Endothelial cell of umbilical vein (primary cell): ENCODE measurements around the gene DPP10. TPM values are rescaled to one million over a fixed set of nuclear protein-coding genes. Genes with fewer than 3 reads are reported as not detected.

Experiments
- BruUV-seq: library from RNA; stranded (reverse); fragments of 400-500 nt; replicated peaks from 2 replicates; lab custom pipeline; 2021; lab: Mats Ljungman, UMichigan
- CTCF ChIA-PET: fragments of 300-600, 350-600 bp; sonication (Branson Sonifier 250); formaldehyde crosslinking; loops from one replicate; lab custom pipeline; 2021; ENCODE audit warnings: antibody characterized with exemption, inconsistent platforms; lab: Charles Lee
- POLR2A ChIA-PET: fragments of 300-600, 350-600 bp; sonication (Branson Sonifier 250); formaldehyde crosslinking; loops from one replicate; lab custom pipeline; 2021; ENCODE audit warnings: antibody characterized with exemption, inconsistent platforms; lab: Charles Lee
- DNase-seq: peaks from one replicate; pipeline ENCODE4 v3.0.0-alpha.2; 2011; ENCODE audit warnings: low read depth, low spot score
- FAIRE-seq: peaks from 2 replicates; lab custom pipeline; 2011; peaks lifted over from hg19 to GRCh38; lab: Jason Lieb, UNC
- H2AFZ ChIP-seq: 2 replicates; pipeline ENCODE4 v1.6.0; 2012; ENCODE audit warnings: low read depth, low read length, control low read depth, inconsistent platforms
- H3K27ac ChIP-seq: 2 replicates; pipeline ENCODE4 v1.5.1; 2011; ENCODE audit warnings: low read depth, mild to moderate bottlenecking, control low read depth, low read length, moderate library complexity; ENCODE audit not compliant: insufficient read depth
- H3K27me3 ChIP-seq, 2 experiments: 2 replicates each; pipeline versions ENCODE4 v1.6.0 to v1.6.1; 2011; ENCODE audit warnings: low read length in 2 of 2, mixed read lengths in 1 of 2; ENCODE audit not compliant: control insufficient read depth in 2 of 2, insufficient read depth in 2 of 2
- H3K36me3 ChIP-seq, 2 experiments: 2 replicates in 1 of 2; 3 replicates in 1 of 2; pipeline ENCODE4 v1.5.1; 2011; ENCODE audit warnings: low read length in 2 of 2, mild to moderate bottlenecking in 1 of 2, moderate library complexity in 1 of 2; ENCODE audit not compliant: control insufficient read depth in 2 of 2, insufficient read depth in 2 of 2; ENCODE audit errors: extremely low read depth in 1 of 2
- H3K4me1 ChIP-seq: 3 replicates; pipeline ENCODE4 v1.5.1; 2011; ENCODE audit warnings: mild to moderate bottlenecking, low read length; ENCODE audit not compliant: control insufficient read depth, insufficient read depth; ENCODE audit errors: extremely low read depth
- H3K4me2 ChIP-seq: 2 replicates; pipeline ENCODE4 v1.6.1; 2011; ENCODE audit warnings: low read length, control low read depth, mixed read lengths; ENCODE audit not compliant: insufficient read depth
- H3K4me3 ChIP-seq, 3 experiments: fragments of 200-600 bp in 1 of 3; sonication (generic), shearing (Covaris generic) in 1 of 3; replicated peaks in 1 of 3; 2 replicates each; pipeline ENCODE4 v1.5.1; 2011 to 2016; ENCODE audit warnings: control low read depth in 3 of 3, low read length in 3 of 3, mild to moderate bottlenecking in 2 of 3, inconsistent platforms in 1 of 3, low read depth in 1 of 3, moderate library complexity in 1 of 3; ENCODE audit not compliant: insufficient read depth in 1 of 3
- H3K79me2 ChIP-seq: 2 replicates; pipeline ENCODE4 v1.6.0; 2012; ENCODE audit warnings: low read length, inconsistent platforms; ENCODE audit not compliant: control insufficient read depth, insufficient read depth
- H3K9ac ChIP-seq: replicated peaks from 2 replicates; pipeline ENCODE3; 2011; ENCODE audit warnings: low read length, control low read depth; ENCODE audit not compliant: insufficient read depth; ENCODE audit errors: extremely low read depth
- H3K9me1 ChIP-seq: replicated peaks from 3 replicates; pipeline ENCODE4 v1.6.0; 2011; ENCODE audit warnings: mild to moderate bottlenecking, low read length; ENCODE audit not compliant: control insufficient read depth, insufficient read depth; ENCODE audit errors: extremely low read depth
- H3K9me3 ChIP-seq: replicated peaks from 2 replicates; pipeline ENCODE4 v1.5.1; 2012; ENCODE audit warnings: low read length, inconsistent platforms; ENCODE audit not compliant: control insufficient read depth, insufficient read depth
- H4K20me1 ChIP-seq: replicated peaks from 2 replicates; pipeline ENCODE3; 2011; ENCODE audit warnings: mild to moderate bottlenecking, low read length; ENCODE audit not compliant: control insufficient read depth, insufficient read depth; ENCODE audit errors: extremely low read depth
- EZH2 ChIP-seq: IDR thresholded peaks from 2 replicates; pipeline ENCODE4 v1.6.1; 2012; ENCODE audit warnings: borderline replicate concordance, low read depth, mild to moderate bottlenecking, moderate library complexity, low read length, inconsistent platforms; ENCODE audit not compliant: severe bottlenecking
- FOS ChIP-seq: IDR thresholded peaks from 2 replicates; pipeline ENCODE4 v1.6.1; 2011; ENCODE audit warnings: mild to moderate bottlenecking, low read length, moderate library complexity, borderline replicate concordance; ENCODE audit not compliant: insufficient read depth
- GATA2 ChIP-seq: IDR thresholded peaks from 2 replicates; pipeline ENCODE4 v1.7.0; 2011; ENCODE audit warnings: low read depth, mild to moderate bottlenecking, moderate library complexity, mixed read lengths, low read length; ENCODE audit not compliant: insufficient read length, insufficient read depth
- JUN ChIP-seq: IDR thresholded peaks from 2 replicates; pipeline ENCODE4 v1.6.1; 2011; ENCODE audit warnings: borderline replicate concordance, low read depth; ENCODE audit not compliant: insufficient read length, insufficient read depth
- MYC ChIP-seq: IDR thresholded peaks from one replicate; pipeline ENCODE4 v1.6.1; 2011; ENCODE audit warnings: mild to moderate bottlenecking, low read depth, low read length
- POLR2A ChIP-seq: IDR thresholded peaks from 2 replicates; pipeline ENCODE4 v1.6.1; 2012; ENCODE audit warnings: low read depth, mild to moderate bottlenecking, control low read depth, low read length
- POLR2AphosphoS5 ChIP-seq: IDR thresholded peaks from 2 replicates; pipeline ENCODE4 v1.6.1; 2012; ENCODE audit warnings: low read depth, mild to moderate bottlenecking, control low read depth, low read length, moderate library complexity; ENCODE audit not compliant: insufficient read depth
- dilution Hi-C: fragments of 300-500 bp; cut with MboI; formaldehyde crosslinking; loops from one replicate; pipeline ENCODE4 v1.15.0; 2019; ENCODE audit warnings: low sequenced_read_pairs; ENCODE audit not compliant: extremely low pct_ligation_motif_present
- intact Hi-C: fragments of 100-400 bp; cut with micrococcal nuclease; formaldehyde crosslinking; loops from one replicate; pipeline ENCODE4 v1.10.0; 2022
- polyA plus RNA-seq, 4 experiments: library from polyadenylated mRNA; depleted of rRNA in 3 of 4; stranded (reverse) in 3 of 4; unstranded in 1 of 4; fragments of >200 nt; gene quantifications; 2 replicates each; pipeline versions ENCODE4 v1.2.1 to v1.2.3, GENCODE V29; 2011 to 2012; ENCODE audit warnings: missing spikeins in 1 of 4
- total RNA-seq: library from RNA; stranded (reverse); gene quantifications from 2 replicates; pipeline ENCODE4 v1.2.3, GENCODE V29; 2021
- TF ChIP-seq, protein P1 (sequence below): IDR thresholded peaks from 2 replicates; pipeline ENCODE4 v1.6.1; 2011; ENCODE audit not compliant: insufficient read depth, insufficient read length
- TF ChIP-seq, protein P2 (sequence below), 2 donors: IDR thresholded peaks; 1 replicate in 1 of 2; 2 replicates in 1 of 2; pipeline ENCODE4 v1.5.1; 2011; ENCODE audit warnings: low read length in 2 of 2, mild to moderate bottlenecking in 2 of 2, moderate library complexity in 2 of 2, control low read depth in 1 of 2, inconsistent platforms in 1 of 2, low read depth in 1 of 2; ENCODE audit not compliant: insufficient read depth in 1 of 2; ENCODE audit errors: extremely low read depth in 1 of 2

Gene DPP10
- total and polyA plus RNA-seq, 2 donors (not counting 3 experiments of a cell fraction or from before 2014, with no cell fraction given), result not detected

DNA sequence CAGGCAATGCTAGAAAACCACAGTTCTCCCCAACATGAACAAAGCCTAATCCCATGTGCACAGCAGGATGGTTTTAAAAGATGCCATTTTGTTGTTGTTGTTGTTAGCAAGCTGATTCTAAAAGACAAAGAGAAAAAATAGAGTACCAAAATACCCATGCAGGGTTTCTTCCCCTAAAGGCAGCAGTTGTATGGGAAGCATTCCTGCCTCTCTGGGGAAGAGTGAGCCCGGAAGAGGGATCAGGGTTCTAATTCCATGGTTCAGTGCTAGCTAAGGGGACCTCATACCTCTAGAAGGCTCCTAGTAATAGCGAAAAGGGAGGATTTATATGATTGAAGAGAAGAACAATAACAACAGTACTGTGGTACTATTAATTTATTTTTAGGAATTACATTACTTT is 327.6 kb downstream of the DPP10 start:
- Histone ChIP-seq H3K36me3 (no peaks in the 10 kb centered on the region), H3K27ac (no peak overlapping the region), H3K9me3 (peaks cover 2% of the 10 kb centered on the region), H3K9me1 (no peaks in the 10 kb centered on the region), H3K9ac (no peak overlapping the region), H4K20me1 (no peaks in the 10 kb centered on the region), H2AFZ (no peak overlapping the region), H3K4me3 (no peak overlapping the region), H3K27me3 (no peaks in the 10 kb centered on the region), H3K4me2 (no peak overlapping the region), H3K79me2 (no peaks in the 10 kb centered on the region), H3K4me1 (no peaks in the 10 kb centered on the region)
- no peak for FAIRE-seq
- no TSS peak for BruUV-seq
- ChIA-PET POLR2A (no interaction called here), CTCF (no interaction called here)
- dilution Hi-C loops, result no loop called here
- no peak for DNase-seq
- intact Hi-C loops, result no loop called here
- no peak for TF ChIP-seq EZH2
- TF ChIP-seq FOS, result no peak
- TF ChIP-seq, protein P1, sequence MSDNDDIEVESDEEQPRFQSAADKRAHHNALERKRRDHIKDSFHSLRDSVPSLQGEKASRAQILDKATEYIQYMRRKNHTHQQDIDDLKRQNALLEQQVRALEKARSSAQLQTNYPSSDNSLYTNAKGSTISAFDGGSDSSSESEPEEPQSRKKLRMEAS, result no peak
- no peak for TF ChIP-seq JUN
- TF ChIP-seq MYC, result no peak
- TF ChIP-seq POLR2A, result no peak

DNA sequence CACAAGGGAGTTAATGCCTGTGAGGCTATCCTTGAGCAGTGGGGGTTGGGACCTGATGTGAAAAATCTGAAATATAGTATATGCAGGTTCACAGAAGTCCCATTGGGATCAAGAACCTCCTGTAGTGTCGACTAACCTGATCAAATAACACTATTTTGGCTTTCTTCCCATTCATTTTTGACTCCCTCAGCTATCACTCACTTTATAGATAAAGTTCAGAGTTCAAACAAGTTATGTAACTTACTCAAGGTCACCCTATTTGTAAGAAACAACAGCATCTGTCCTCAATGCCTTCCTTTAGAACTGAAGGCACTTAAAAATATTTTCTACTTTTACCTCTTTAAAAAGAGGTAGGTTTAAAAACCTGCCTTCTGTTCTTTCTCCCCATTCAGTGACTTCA is 341.6 kb downstream of the DPP10 start:
- H2AFZ ChIP-seq, result no peak overlapping the region
- no TSS peak for BruUV-seq
- H3K9ac ChIP-seq, result no peak overlapping the region
- no peaks in the 10 kb centered on the region for H3K4me1 ChIP-seq
- no peaks in the 10 kb centered on the region for H3K27me3 ChIP-seq
- H3K4me3 ChIP-seq, result no peak overlapping the region
- FAIRE-seq (no peak), DNase-seq (no peak)
- no peak overlapping the region for H3K4me2 ChIP-seq
- no peaks in the 10 kb centered on the region for H3K36me3 ChIP-seq
- no peak overlapping the region for H3K27ac ChIP-seq
- CTCF ChIA-PET, result no interaction called here
- intact Hi-C loops (no loop called here), dilution Hi-C loops (no loop called here)
- TF ChIP-seq JUN (no peak), POLR2AphosphoS5 (no peak), POLR2A (no peak), MYC (no peak), FOS (no peak), GATA2 (no peak), EZH2 (no peak)
- TF ChIP-seq, protein P2, sequence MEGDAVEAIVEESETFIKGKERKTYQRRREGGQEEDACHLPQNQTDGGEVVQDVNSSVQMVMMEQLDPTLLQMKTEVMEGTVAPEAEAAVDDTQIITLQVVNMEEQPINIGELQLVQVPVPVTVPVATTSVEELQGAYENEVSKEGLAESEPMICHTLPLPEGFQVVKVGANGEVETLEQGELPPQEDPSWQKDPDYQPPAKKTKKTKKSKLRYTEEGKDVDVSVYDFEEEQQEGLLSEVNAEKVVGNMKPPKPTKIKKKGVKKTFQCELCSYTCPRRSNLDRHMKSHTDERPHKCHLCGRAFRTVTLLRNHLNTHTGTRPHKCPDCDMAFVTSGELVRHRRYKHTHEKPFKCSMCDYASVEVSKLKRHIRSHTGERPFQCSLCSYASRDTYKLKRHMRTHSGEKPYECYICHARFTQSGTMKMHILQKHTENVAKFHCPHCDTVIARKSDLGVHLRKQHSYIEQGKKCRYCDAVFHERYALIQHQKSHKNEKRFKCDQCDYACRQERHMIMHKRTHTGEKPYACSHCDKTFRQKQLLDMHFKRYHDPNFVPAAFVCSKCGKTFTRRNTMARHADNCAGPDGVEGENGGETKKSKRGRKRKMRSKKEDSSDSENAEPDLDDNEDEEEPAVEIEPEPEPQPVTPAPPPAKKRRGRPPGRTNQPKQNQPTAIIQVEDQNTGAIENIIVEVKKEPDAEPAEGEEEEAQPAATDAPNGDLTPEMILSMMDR (IDR thresholded peaks at IDR 0.05; ENCODE audit: extremely low read depth in 1 of 2, insufficient read depth in 1 of 2, low read depth in 1 of 2, low read length in 2 of 2), result no peak
- TF ChIP-seq, protein P1, result no peak
- no peaks in the 10 kb centered on the region for H3K79me2 ChIP-seq
- POLR2A ChIA-PET, result no interaction called here
- no peaks in the 10 kb centered on the region for H3K9me1 ChIP-seq
- peaks cover 4% of the 10 kb centered on the region for H3K9me3 ChIP-seq
- H4K20me1 ChIP-seq, result no peaks in the 10 kb centered on the region
